IMR-90 (cell line): Measurements from ENCODE around the gene ACLY. TPM values are rescaled to one million over a fixed set of nuclear protein-coding genes. Genes with fewer than 3 reads are reported as not detected.

Experiments used
- CTCF ChIP-seq: conservative IDR thresholded peaks from 2 replicates; pipeline ENCODE4 v1.5.1; 2012; ENCODE audit warnings: mild to moderate bottlenecking, low read depth, low read length, improper control_type of control experiment
- polyA plus RNA-seq, 3 experiments: library from polyadenylated mRNA; depleted of rRNA; stranded (reverse); fragments of >200 nt; gene quantifications; 2 replicates each; pipeline ENCODE4 v1.2.3, GENCODE V29; 2012; ENCODE audit warnings: low replicate concordance in 1 of 3
- total RNA-seq: library from RNA; depleted of rRNA; stranded (reverse); fragments of >200 nt; gene quantifications from 2 replicates; pipeline ENCODE4 v1.2.3, GENCODE V29; 2012

ACLY gene
- total and polyA plus RNA-seq, 2 of the 4 experiments (the other 2 are of a cell fraction): 167 to 230 TPM

GRCh38 chr17:41965694-41966462 lies 47.1 kb upstream of the ACLY start (continued):
- TF ChIP-seq CTCF: no peak
